ENCODE measurements around the gene NTSR2.

DNA sequence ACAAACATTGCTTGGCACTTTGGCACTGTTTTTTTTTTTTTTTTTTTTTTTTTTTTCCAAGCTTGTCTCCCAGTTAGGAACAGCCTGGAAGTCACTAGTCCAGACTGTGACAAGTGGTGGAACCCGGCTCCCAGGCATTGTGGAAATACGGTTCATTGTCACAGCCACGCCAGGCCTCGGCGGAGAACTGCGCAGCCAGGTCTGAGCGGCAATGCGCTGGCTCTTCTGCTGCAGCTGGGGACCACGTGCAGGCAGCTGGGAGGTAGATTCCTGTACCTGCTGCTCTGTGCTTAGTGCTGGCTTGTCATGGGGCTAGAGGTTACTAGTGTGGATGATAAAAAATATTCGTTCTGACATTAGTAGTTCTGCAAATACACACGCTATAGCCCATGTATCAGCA is 5.0 kb downstream of the NTSR2 start:
- TF ChIP-seq, protein P1, sequence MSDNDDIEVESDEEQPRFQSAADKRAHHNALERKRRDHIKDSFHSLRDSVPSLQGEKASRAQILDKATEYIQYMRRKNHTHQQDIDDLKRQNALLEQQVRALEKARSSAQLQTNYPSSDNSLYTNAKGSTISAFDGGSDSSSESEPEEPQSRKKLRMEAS (IDR thresholded peaks at IDR 0.05), result no peak
- TF ChIP-seq HDAC2 (IDR thresholded peaks at IDR 0.05; ENCODE audit: borderline replicate concordance in 1 of 2, low read depth in 2 of 2, low read length in 2 of 2) (no peak), POLR2A (IDR thresholded peaks at IDR 0.05; ENCODE audit: control extremely low read depth in 1 of 2, low read depth in 2 of 2, low read length in 2 of 2) (no peak), TAF1 (IDR thresholded peaks at IDR 0.05; ENCODE audit: low read depth, low read length) (no peak), CBX5 (IDR thresholded peaks at IDR 0.05; ENCODE audit: low read depth, low read length) (no peak)
- TF ChIP-seq, protein P2, sequence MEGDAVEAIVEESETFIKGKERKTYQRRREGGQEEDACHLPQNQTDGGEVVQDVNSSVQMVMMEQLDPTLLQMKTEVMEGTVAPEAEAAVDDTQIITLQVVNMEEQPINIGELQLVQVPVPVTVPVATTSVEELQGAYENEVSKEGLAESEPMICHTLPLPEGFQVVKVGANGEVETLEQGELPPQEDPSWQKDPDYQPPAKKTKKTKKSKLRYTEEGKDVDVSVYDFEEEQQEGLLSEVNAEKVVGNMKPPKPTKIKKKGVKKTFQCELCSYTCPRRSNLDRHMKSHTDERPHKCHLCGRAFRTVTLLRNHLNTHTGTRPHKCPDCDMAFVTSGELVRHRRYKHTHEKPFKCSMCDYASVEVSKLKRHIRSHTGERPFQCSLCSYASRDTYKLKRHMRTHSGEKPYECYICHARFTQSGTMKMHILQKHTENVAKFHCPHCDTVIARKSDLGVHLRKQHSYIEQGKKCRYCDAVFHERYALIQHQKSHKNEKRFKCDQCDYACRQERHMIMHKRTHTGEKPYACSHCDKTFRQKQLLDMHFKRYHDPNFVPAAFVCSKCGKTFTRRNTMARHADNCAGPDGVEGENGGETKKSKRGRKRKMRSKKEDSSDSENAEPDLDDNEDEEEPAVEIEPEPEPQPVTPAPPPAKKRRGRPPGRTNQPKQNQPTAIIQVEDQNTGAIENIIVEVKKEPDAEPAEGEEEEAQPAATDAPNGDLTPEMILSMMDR (IDR thresholded peaks at IDR 0.05; ENCODE audit: control extremely low read depth in 1 of 3, insufficient read depth in 1 of 3, low read depth in 1 of 3, low read length in 3 of 3), result no peak
- TF ChIP-seq, protein P3, sequence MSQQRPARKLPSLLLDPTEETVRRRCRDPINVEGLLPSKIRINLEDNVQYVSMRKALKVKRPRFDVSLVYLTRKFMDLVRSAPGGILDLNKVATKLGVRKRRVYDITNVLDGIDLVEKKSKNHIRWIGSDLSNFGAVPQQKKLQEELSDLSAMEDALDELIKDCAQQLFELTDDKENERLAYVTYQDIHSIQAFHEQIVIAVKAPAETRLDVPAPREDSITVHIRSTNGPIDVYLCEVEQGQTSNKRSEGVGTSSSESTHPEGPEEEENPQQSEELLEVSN (IDR thresholded peaks at IDR 0.05), result no peak
